ENCODE results near the gene POLA1.

- TF ChIP-seq CTCF (IDR thresholded peaks at IDR 0.05) (no peak), POLR2A (IDR thresholded peaks at IDR 0.05) (no peak), POLR2AphosphoS5 (IDR thresholded peaks at IDR 0.05) (no peak)
These were observed 35.9 kb upstream of the POLA1 start for GRCh38 chrX:24657671-24658386.
